Skeletal muscle satellite cell (primary cell): ENCODE results near the gene SETD1A.

Experiments
- H3K27me3 ChIP-seq: 2 replicates; pipeline ENCODE4 v1.7.0; 2013; ENCODE audit warnings: low read length; ENCODE audit not compliant: control insufficient read depth, insufficient read depth
- H3K36me3 ChIP-seq: 2 replicates; pipeline ENCODE4 v1.7.0; 2013; ENCODE audit warnings: mild to moderate bottlenecking, control low read depth, low read length; ENCODE audit not compliant: insufficient read depth
- H3K4me1 ChIP-seq: 2 replicates; pipeline ENCODE4 v1.7.0; 2013; ENCODE audit warnings: low read length; ENCODE audit not compliant: control insufficient read depth, insufficient read depth
- H3K4me2 ChIP-seq: 2 replicates; pipeline ENCODE4 v1.7.0; 2013; ENCODE audit warnings: mild to moderate bottlenecking, low read length
- H3K4me3 ChIP-seq: 2 replicates; pipeline ENCODE4 v1.7.0; 2013; ENCODE audit warnings: low read length
- H3K9ac ChIP-seq: 2 replicates; pipeline ENCODE4 v1.7.0; 2013; ENCODE audit warnings: mild to moderate bottlenecking, low read depth, low read length, moderate library complexity
- H3K9me3 ChIP-seq: replicated peaks from 2 replicates; pipeline ENCODE4 v1.7.0; 2013; ENCODE audit warnings: mild to moderate bottlenecking, control low read depth, low read length

The SETD1A gene

DNA sequence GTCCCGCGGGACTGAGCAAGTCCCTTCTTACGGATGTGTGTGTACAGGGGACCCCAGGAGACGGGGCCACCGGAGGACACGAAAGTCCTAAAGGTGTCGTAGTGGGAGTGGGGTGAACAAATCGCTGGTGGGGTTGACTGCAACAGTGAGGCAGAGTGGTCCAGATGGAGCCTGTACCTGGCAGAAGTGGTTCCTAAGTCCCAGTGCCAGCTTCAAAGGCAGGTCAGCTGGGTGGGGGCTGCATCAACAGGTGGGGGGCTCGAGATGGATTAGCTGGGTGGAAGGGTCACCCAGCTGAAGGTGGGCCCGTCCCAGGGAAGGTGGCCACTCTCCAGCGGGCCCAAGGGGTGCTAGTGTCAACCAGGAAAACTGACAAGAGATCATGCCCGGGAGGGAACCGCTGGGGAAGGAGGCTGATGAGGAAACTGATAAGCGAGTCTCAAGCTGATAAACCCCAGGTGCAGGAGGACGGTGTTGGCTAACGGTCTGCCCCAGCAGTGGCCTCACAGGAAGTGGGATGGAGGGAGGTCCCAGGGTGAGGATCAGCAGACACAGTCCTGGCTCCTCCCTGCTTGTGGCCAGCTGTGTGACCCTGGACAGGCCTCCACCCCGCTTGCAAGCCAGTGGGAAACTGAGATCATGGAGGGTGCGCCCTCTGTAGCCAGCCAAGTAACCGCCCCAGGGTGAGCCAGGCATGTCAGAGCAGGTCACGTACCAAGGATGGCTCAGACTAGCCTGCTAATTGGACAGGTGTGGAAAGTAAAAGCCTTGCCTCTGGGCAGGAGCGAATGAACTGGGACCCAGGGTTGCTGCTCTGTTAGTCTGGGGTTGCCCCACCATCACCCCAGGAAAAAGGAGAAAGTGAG is 7.7 kb upstream of the SETD1A start:
- H3K4me2 ChIP-seq: peak overlapping the region; percentile 98
- H3K9ac ChIP-seq: peak overlapping the region; percentile 85
- H3K4me3 ChIP-seq: peak overlapping the region; percentile 76
- H3K36me3 ChIP-seq: peaks cover 5% of the 10 kb centered on the region
- H3K9me3 ChIP-seq: no peaks in the 10 kb centered on the region
- H3K27me3 ChIP-seq: no peaks in the 10 kb centered on the region
- peaks cover 22% of the 10 kb centered on the region for H3K4me1 ChIP-seq

DNA sequence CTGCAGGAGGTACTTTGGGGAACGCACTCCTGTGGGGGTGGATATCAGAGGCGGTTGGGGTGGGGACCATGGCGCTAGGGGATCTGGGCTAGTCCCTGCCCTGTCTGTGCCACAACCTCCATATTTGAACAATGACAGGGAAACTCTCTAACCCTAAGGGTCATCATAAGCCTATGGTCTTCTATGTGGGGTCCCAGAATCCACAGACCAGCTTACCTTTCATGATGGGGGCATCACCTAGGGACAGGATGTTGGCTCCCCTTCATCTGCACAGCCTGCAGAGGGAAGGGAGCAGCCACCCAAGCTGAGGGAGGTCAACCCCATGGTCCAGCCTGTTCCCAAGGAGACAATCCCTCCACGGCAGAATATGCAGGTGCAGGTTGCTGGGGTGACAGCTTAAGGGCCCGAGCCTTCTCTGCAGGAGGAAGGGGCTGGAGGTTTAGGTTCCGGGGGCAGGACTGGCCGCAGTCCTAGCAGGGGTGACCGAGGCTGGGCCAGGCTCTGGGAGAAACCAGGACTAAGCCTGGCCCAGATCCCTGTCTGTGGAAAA is 7.0 kb upstream of the SETD1A start:
- H3K4me2 ChIP-seq: peak overlapping the region; percentile 98
- H3K9me3 ChIP-seq: no peaks in the 10 kb centered on the region
- no peaks in the 10 kb centered on the region for H3K27me3 ChIP-seq
- H3K36me3 ChIP-seq: peaks cover 5% of the 10 kb centered on the region
- H3K4me3 ChIP-seq: peak overlapping the region; percentile 76
- H3K4me1 ChIP-seq: peaks cover 22% of the 10 kb centered on the region
- peak overlapping the region; percentile 85 for H3K9ac ChIP-seq

- Histone ChIP-seq H3K27me3 (no peaks in the 10 kb centered on the region), H3K4me3 (no peak overlapping the region), H3K9me3 (no peaks in the 10 kb centered on the region), H3K9ac (no peak overlapping the region), H3K4me2 (no peak overlapping the region), H3K36me3 (peaks cover 5% of the 10 kb centered on the region), H3K4me1 (peaks cover 22% of the 10 kb centered on the region)
Observed at GRCh38 chr16:30951193-30951592, 6.4 kb upstream of the SETD1A start.

- Histone ChIP-seq H3K4me2 (no peak overlapping the region), H3K4me1 (peaks cover 26% of the 10 kb centered on the region), H3K36me3 (peaks cover 5% of the 10 kb centered on the region), H3K9me3 (no peaks in the 10 kb centered on the region), H3K27me3 (no peaks in the 10 kb centered on the region), H3K9ac (no peak overlapping the region), H3K4me3 (no peak overlapping the region)
Observed at GRCh38 chr16:30951750-30952149, 5.8 kb upstream of the SETD1A start.

DNA sequence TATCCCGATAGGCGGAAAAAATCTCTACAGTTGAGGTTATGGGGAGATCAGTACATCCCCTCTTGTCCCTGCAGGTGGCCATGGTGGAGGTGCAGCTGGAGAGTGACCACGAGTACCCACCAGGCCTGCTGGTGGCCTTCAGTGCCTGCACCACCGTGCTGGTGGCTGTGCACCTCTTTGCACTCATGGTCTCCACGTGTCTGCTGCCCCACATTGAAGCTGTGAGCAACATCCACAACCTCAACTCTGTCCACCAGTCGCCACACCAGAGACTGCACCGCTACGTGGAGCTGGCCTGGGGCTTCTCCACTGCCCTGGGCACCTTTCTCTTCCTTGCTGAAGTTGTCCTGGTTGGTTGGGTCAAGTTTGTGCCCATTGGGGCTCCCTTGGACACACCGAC is 4.4 kb upstream of the SETD1A start:
- peaks cover 28% of the 10 kb centered on the region for H3K4me1 ChIP-seq
- peaks cover 5% of the 10 kb centered on the region for H3K36me3 ChIP-seq
- no peaks in the 10 kb centered on the region for H3K9me3 ChIP-seq
- no peak overlapping the region for H3K4me2 ChIP-seq
- H3K4me3 ChIP-seq: no peak overlapping the region
- H3K27me3 ChIP-seq: no peaks in the 10 kb centered on the region
- H3K9ac ChIP-seq: no peak overlapping the region

- no peak overlapping the region for H3K9ac ChIP-seq
- H3K27me3 ChIP-seq: no peaks in the 10 kb centered on the region
- peaks cover 30% of the 10 kb centered on the region for H3K4me1 ChIP-seq
- H3K36me3 ChIP-seq: peaks cover 5% of the 10 kb centered on the region
- H3K4me2 ChIP-seq: peak overlapping the region; percentile 23
- H3K9me3 ChIP-seq: no peaks in the 10 kb centered on the region
- no peak overlapping the region for H3K4me3 ChIP-seq
Observed at GRCh38 chr16:30953511-30954124, 3.9 kb upstream of the SETD1A start.

DNA sequence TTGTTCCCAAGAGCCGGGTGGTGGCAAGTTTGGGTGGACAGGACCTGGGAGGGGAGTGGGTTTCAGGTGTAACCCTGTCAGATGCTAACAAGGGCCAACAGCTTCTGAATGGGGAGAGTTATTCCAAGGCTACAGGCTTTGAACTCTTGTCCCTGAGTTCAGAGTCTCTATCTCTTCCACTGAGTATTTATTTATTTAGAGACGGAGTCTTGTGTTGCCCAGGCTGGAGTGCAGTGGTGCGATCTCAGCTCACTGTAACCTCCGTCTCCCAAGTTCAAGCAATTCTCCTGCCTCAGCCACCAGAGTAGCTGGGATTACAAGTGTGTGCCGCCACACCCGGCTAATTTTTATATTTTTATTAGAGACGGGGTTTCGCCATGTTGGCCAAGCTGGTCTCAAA is 2.6 kb upstream of the SETD1A start:
- peaks cover 35% of the 10 kb centered on the region for H3K4me1 ChIP-seq
- H3K9ac ChIP-seq: no peak overlapping the region
- H3K36me3 ChIP-seq: peaks cover 16% of the 10 kb centered on the region
- no peaks in the 10 kb centered on the region for H3K27me3 ChIP-seq
- H3K4me2 ChIP-seq: no peak overlapping the region
- no peaks in the 10 kb centered on the region for H3K9me3 ChIP-seq
- H3K4me3 ChIP-seq: no peak overlapping the region

GRCh38 chr16:30956601-30957455 is 726 bp upstream of the SETD1A start:
- Histone ChIP-seq H3K27me3 (no peaks in the 10 kb centered on the region), H3K9me3 (no peaks in the 10 kb centered on the region), H3K4me1 (peaks cover 21% of the 10 kb centered on the region), H3K4me3 (peak overlapping the region; percentile 99), H3K9ac (peak overlapping the region; percentile 100), H3K36me3 (peaks cover 33% of the 10 kb centered on the region), H3K4me2 (peak overlapping the region; percentile 98)

GRCh38 chr16:30958175-30959079 is 873 bp downstream of the SETD1A start:
- Histone ChIP-seq H3K4me3 (peak overlapping the region; percentile 99), H3K9ac (peak overlapping the region; percentile 100), H3K27me3 (no peaks in the 10 kb centered on the region), H3K36me3 (peaks cover 42% of the 10 kb centered on the region), H3K9me3 (no peaks in the 10 kb centered on the region), H3K4me1 (peaks cover 19% of the 10 kb centered on the region), H3K4me2 (peak overlapping the region; percentile 98)

- Histone ChIP-seq H3K4me3 (no peak overlapping the region), H3K36me3 (peaks cover 63% of the 10 kb centered on the region), H3K9ac (no peak overlapping the region), H3K4me2 (no peak overlapping the region), H3K27me3 (no peaks in the 10 kb centered on the region), H3K4me1 (peaks cover 17% of the 10 kb centered on the region), H3K9me3 (no peaks in the 10 kb centered on the region)
Observed at GRCh38 chr16:30961384-30961783, 3.8 kb downstream of the SETD1A start.
